HG02571 (cell line): ENCODE measurements around the gene RSPH3.
"Not testable (repeated sequence)": the region's sequence is repeated elsewhere in the genome, so short reads cannot be mapped to it uniquely, and the experiment has no call there.

Source experiments
- ATAC-seq: cut with Tn5 transposase; IDR thresholded peaks from one replicate; pipeline ENCODE4 v1.9.1; 2021; ENCODE audit warnings: mild to moderate bottlenecking, moderate library complexity; ENCODE audit not compliant: unreplicated experiment

The RSPH3 gene

GRCh38 chr6:158999666-159000403, at the start of gene RSPH3:
TSS of gene RSPH3 (minus strand) at chr6:159000202. CDS start at chr6:158999550, 652 bp downstream.
- ATAC-seq: peak; percentile 93

- ATAC-seq: no peak
These were observed 48.1 kb upstream of the RSPH3 start for GRCh38 chr6:159047891-159048685.

GRCh38 chr6:159045801-159046200, 45.8 kb upstream of the RSPH3 start:
- no peak for ATAC-seq

- ATAC-seq: peak; percentile 91
These were observed 45.1 kb upstream of the RSPH3 start, which contains the start of gene TAGAP for GRCh38 chr6:159044899-159045727. TSS of gene TAGAP (minus strand) at chr6:159044991. CDS start at chr6:159044146, 845 bp downstream.

- no peak for ATAC-seq
These were observed 43.9 kb upstream of the RSPH3 start for GRCh38 chr6:159043947-159044346.

- ATAC-seq: no peak
These were observed 43.2 kb upstream of the RSPH3 start for GRCh38 chr6:159043251-159043650.

GRCh38 chr6:159042826-159043181, 42.8 kb upstream of the RSPH3 start:
- ATAC-seq: no peak

GRCh38 chr6:159042003-159042825, 42.2 kb upstream of the RSPH3 start:
- no peak for ATAC-seq

- no peak for ATAC-seq
These were observed 41.2 kb upstream of the RSPH3 start for GRCh38 chr6:159041181-159041580.

- no peak for ATAC-seq
These were observed 39.9 kb upstream of the RSPH3 start for GRCh38 chr6:159039885-159040258.

GRCh38 chr6:159038914-159039884, 39.2 kb upstream of the RSPH3 start:
- ATAC-seq: peak; percentile 82

GRCh38 chr6:159038318-159038717, 38.3 kb upstream of the RSPH3 start:
- ATAC-seq: not testable (repeated sequence)

- no peak for ATAC-seq
These were observed 37.8 kb upstream of the RSPH3 start for GRCh38 chr6:159037756-159038290.

GRCh38 chr6:159036673-159037072, 36.7 kb upstream of the RSPH3 start:
- ATAC-seq: no peak

GRCh38 chr6:159035891-159036290, 35.9 kb upstream of the RSPH3 start:
- no peak for ATAC-seq

GRCh38 chr6:159033160-159034049, 33.4 kb upstream of the RSPH3 start:
- no peak for ATAC-seq

- no peak for ATAC-seq
These were observed 31.8 kb upstream of the RSPH3 start for GRCh38 chr6:159031846-159032245.

- ATAC-seq: no peak
These were observed 30.2 kb upstream of the RSPH3 start for GRCh38 chr6:159030168-159030567.
